HepG2 (cell line): ENCODE measurements around the gene BMP2K. TPM values are rescaled to one million over a fixed set of nuclear protein-coding genes. Genes with fewer than 3 reads are reported as not detected.

Experiments used
- ARID2 ChIP-seq: sonication (generic); formaldehyde crosslinking; IDR thresholded peaks from 2 replicates; pipeline ENCODE4 v1.8.1; 2022; ENCODE audit warnings: mild to moderate bottlenecking, missing genetic modification reagents, borderline replicate concordance
- ARID4A ChIP-seq: sonication (generic); formaldehyde crosslinking; IDR thresholded peaks from 2 replicates; pipeline ENCODE4 v1.5.0; 2020; ENCODE audit warnings: mild to moderate bottlenecking, missing genetic modification reagents, borderline replicate concordance
- CSRNP2 ChIP-seq: sonication (generic); formaldehyde crosslinking; conservative IDR thresholded peaks from 2 replicates; pipeline ENCODE4 v1.8.0; 2022; ENCODE audit warnings: low read depth, missing genetic modification reagents
- DMTF1 ChIP-seq: sonication (generic); formaldehyde crosslinking; IDR thresholded peaks from 2 replicates; pipeline ENCODE4 v1.4.0; 2020; ENCODE audit warnings: mild to moderate bottlenecking, missing genetic modification reagents
- EP300 ChIP-seq, 3 experiments: sonication (generic) in 1 of 3; formaldehyde crosslinking in 1 of 3; IDR thresholded peaks; 2 replicates each; pipeline versions ENCODE4 v1.5.1 to v1.6.1; 2011 to 2020; ENCODE audit warnings: low read depth in 2 of 3, low read length in 2 of 3, borderline replicate concordance in 1 of 3, improper control_type of control experiment in 1 of 3, mild to moderate bottlenecking in 1 of 3, missing genetic modification reagents in 1 of 3, moderate library complexity in 1 of 3
- HOXD1 ChIP-seq: sonication (generic); formaldehyde crosslinking; IDR thresholded peaks from 2 replicates; pipeline ENCODE4 v1.5.0; 2020; ENCODE audit warnings: missing genetic modification reagents
- SKI ChIP-seq: fragments of 450-650 bp; IDR thresholded peaks from one replicate; pipeline ENCODE4 v1.6.1; 2018; ENCODE audit warnings: mild to moderate bottlenecking; ENCODE audit not compliant: partially characterized antibody
- SNRNP70 ChIP-seq: fragments of 200-400 bp; formaldehyde crosslinking; IDR thresholded peaks from 2 replicates; pipeline ENCODE4 v1.6.1; 2017; ENCODE audit warnings: mild to moderate bottlenecking, low read depth, low read length, moderate library complexity
- THAP7 ChIP-seq: sonication (generic); formaldehyde crosslinking; IDR thresholded peaks from 2 replicates; pipeline ENCODE4 v1.8.1; 2023; ENCODE audit warnings: mild to moderate bottlenecking, missing genetic modification reagents
- THYN1 ChIP-seq: sonication (generic); formaldehyde crosslinking; IDR thresholded peaks from 2 replicates; pipeline ENCODE4 v1.8.1; 2023; ENCODE audit warnings: low read depth, mild to moderate bottlenecking, moderate library complexity, missing genetic modification reagents, borderline replicate concordance
- ZNF280D ChIP-seq: sonication (generic); formaldehyde crosslinking; IDR thresholded peaks from 2 replicates; pipeline ENCODE4 v1.5.1; 2020; ENCODE audit warnings: mild to moderate bottlenecking, missing genetic modification reagents
- ZNF432 ChIP-seq: sonication (generic); formaldehyde crosslinking; IDR thresholded peaks from 2 replicates; pipeline ENCODE4 v1.5.0; 2020; ENCODE audit warnings: missing genetic modification reagents, mild to moderate bottlenecking, borderline replicate concordance
- ZNF670 ChIP-seq: sonication (generic); formaldehyde crosslinking; IDR thresholded peaks from 2 replicates; pipeline ENCODE4 v1.8.0; 2022; ENCODE audit warnings: mild to moderate bottlenecking, missing genetic modification reagents, borderline replicate concordance
- ZSCAN20 ChIP-seq: sonication (generic); formaldehyde crosslinking; IDR thresholded peaks from 2 replicates; pipeline ENCODE4 v1.4.0; 2020; ENCODE audit warnings: missing genetic modification reagents, mild to moderate bottlenecking, borderline replicate concordance
- polyA plus RNA-seq, 8 experiments: library from polyadenylated mRNA; depleted of rRNA in 3 of 8; stranded (reverse) in 7 of 8; unstranded in 1 of 8; fragments of >200 nt; fragmentation: Illumina TruSeq in 4 of 8; extraction: Trizol in 4 of 8; gene quantifications; 2 replicates each; pipeline versions ENCODE4 v1.2.1 to v1.2.3, GENCODE V29; 2011 to 2016; ENCODE audit warnings: low read depth in 4 of 8, missing spikeins in 1 of 8, mixed read lengths in 1 of 8; ENCODE audit not compliant: insufficient read depth in 1 of 8
- total RNA-seq, 5 experiments: library from RNA; depleted of rRNA; stranded (reverse); fragments of >200 nt; fragmentation: Illumina TruSeq; extraction: Trizol; gene quantifications; 2 replicates each; pipeline ENCODE4 v1.2.3, GENCODE V29; 2016; ENCODE audit warnings: low read depth in 1 of 5

BMP2K gene
- total and polyA plus RNA-seq, 2 of the 13 experiments (the other 11 are each of a cell fraction or from before 2014, with no cell fraction given), result 8.6 to 15.2 TPM

GRCh38 chr4:78775303-78776078 lies 659 bp upstream of the BMP2K start (continued):
- TF ChIP-seq DMTF1 (CRISPR knock-in tag) (no peak), ARID2 (CRISPR knock-in tag) (0 out of 2 replicates have a peak, but pooled peaks have one; percentile 42), SNRNP70 (no peak), EP300 (IDR thresholded peaks at IDR 0.05; ENCODE audit: low read depth in 2 of 2, low read length in 2 of 2) (0 out of 4 replicates have a peak, but pooled peaks of 1 of the 2 experiments have one; percentile 24), EP300 (CRISPR knock-in tag; IDR thresholded peaks at IDR 0.05; ENCODE audit: borderline replicate concordance) (no peak), ZNF432 (CRISPR knock-in tag) (no peak), ARID4A (peak; percentile 82; the same call in 1 of the 2 replicates), THAP7 (CRISPR knock-in tag) (no peak), SKI (no peak), THYN1 (CRISPR knock-in tag) (no peak), ZNF280D (CRISPR knock-in tag) (peak; percentile 20; the same call in 1 of the 2 replicates), CSRNP2 (CRISPR knock-in tag) (peak; percentile 62; the same call in 1 of the 2 replicates), ZSCAN20 (CRISPR knock-in tag) (no peak), ZNF670 (CRISPR knock-in tag) (no peak), HOXD1 (CRISPR knock-in tag) (no peak)
